HepG2 (cell line): ENCODE data around the gene OR5P2. TPM values are rescaled to one million over a fixed set of nuclear protein-coding genes. Genes with fewer than 3 reads are reported as not detected.

Source experiments
- GMEB2 ChIP-seq: IDR thresholded peaks from 2 replicates; pipeline ENCODE4 v1.6.1; 2016; ENCODE audit warnings: missing biosample characterization, missing genetic modification reagents, low read depth
- HNF1B ChIP-seq: sonication (generic); formaldehyde crosslinking; IDR thresholded peaks from 2 replicates; pipeline ENCODE4 v1.5.1; 2020; ENCODE audit warnings: mild to moderate bottlenecking, moderate library complexity, missing genetic modification reagents
- HNRNPUL1 ChIP-seq: fragments of 200-400 bp; formaldehyde crosslinking; IDR thresholded peaks from 2 replicates; pipeline ENCODE4 v1.6.1; 2017; ENCODE audit warnings: low read depth, mild to moderate bottlenecking, low read length, moderate library complexity
- JDP2 ChIP-seq: sonication (generic); formaldehyde crosslinking; IDR thresholded peaks from 2 replicates; pipeline ENCODE4 v1.8.1; 2022; ENCODE audit warnings: missing genetic modification reagents, borderline replicate concordance
- MAFG ChIP-seq: sonication (generic); formaldehyde crosslinking; IDR thresholded peaks from 2 replicates; pipeline ENCODE4 v1.5.1; 2020; ENCODE audit warnings: mild to moderate bottlenecking, missing genetic modification reagents
- PATZ1 ChIP-seq: sonication (generic); formaldehyde crosslinking; IDR thresholded peaks from 2 replicates; pipeline ENCODE4 v1.4.0; 2020; ENCODE audit warnings: missing genetic modification reagents
- RORA ChIP-seq: sonication (generic); formaldehyde crosslinking; IDR thresholded peaks from 2 replicates; pipeline ENCODE4 v1.5.0; 2020; ENCODE audit warnings: mild to moderate bottlenecking, missing genetic modification reagents, moderate library complexity
- ZNF44 ChIP-seq: sonication (generic); formaldehyde crosslinking; IDR thresholded peaks from 2 replicates; pipeline ENCODE4 v1.5.1; 2020; ENCODE audit warnings: mild to moderate bottlenecking, missing genetic modification reagents
- ZNF724P ChIP-seq: sonication (generic); formaldehyde crosslinking; IDR thresholded peaks from 2 replicates; pipeline ENCODE4 v1.8.0; 2022; ENCODE audit warnings: missing genetic modification reagents, borderline replicate concordance
- ZNF816 ChIP-seq: sonication (generic); formaldehyde crosslinking; IDR thresholded peaks from 2 replicates; pipeline ENCODE4 v1.8.0; 2022; ENCODE audit warnings: missing genetic modification reagents, mild to moderate bottlenecking, borderline replicate concordance
- ZNF841 ChIP-seq: sonication (generic); formaldehyde crosslinking; IDR thresholded peaks from 2 replicates; pipeline ENCODE4 v1.8.1; 2023; ENCODE audit warnings: missing genetic modification reagents, borderline replicate concordance
- polyA plus RNA-seq, 8 experiments: library from polyadenylated mRNA; depleted of rRNA in 3 of 8; stranded (reverse) in 7 of 8; unstranded in 1 of 8; fragments of >200 nt; fragmentation: Illumina TruSeq in 4 of 8; extraction: Trizol in 4 of 8; gene quantifications; 2 replicates each; pipeline versions ENCODE4 v1.2.1 to v1.2.3, GENCODE V29; 2011 to 2016; ENCODE audit warnings: low read depth in 4 of 8, missing spikeins in 1 of 8, mixed read lengths in 1 of 8; ENCODE audit not compliant: insufficient read depth in 1 of 8
- total RNA-seq, 5 experiments: library from RNA; depleted of rRNA; stranded (reverse); fragments of >200 nt; fragmentation: Illumina TruSeq; extraction: Trizol; gene quantifications; 2 replicates each; pipeline ENCODE4 v1.2.3, GENCODE V29; 2016; ENCODE audit warnings: low read depth in 1 of 5

OR5P2 gene
- total and polyA plus RNA-seq, 2 of the 13 experiments (the other 11 are each of a cell fraction or from before 2014, with no cell fraction given), result not detected

GRCh38 chr11:7846003-7846402 is 49.3 kb upstream of the OR5P2 start (continued):
- TF ChIP-seq MAFG (CRISPR knock-in tag) (no peak), GMEB2 (CRISPR knock-in tag) (no peak), HNRNPUL1 (no peak), PATZ1 (CRISPR knock-in tag) (no peak), ZNF724P (CRISPR knock-in tag) (no peak), HNF1B (CRISPR knock-in tag) (no peak), ZNF816 (CRISPR knock-in tag) (no peak), JDP2 (CRISPR knock-in tag) (no peak), ZNF841 (CRISPR knock-in tag) (no peak), RORA (CRISPR knock-in tag) (no peak), ZNF44 (CRISPR knock-in tag) (no peak)
